HuH-7.5 (cell line): ENCODE data around the gene CADM1.

ENCODE experiments used
- DNase-seq: peaks from one replicate; pipeline ENCODE4 v3.0.0; 2011; ENCODE audit warnings: low spot score

CADM1 gene

GRCh38 chr11:115398333-115399080 lies 105.7 kb downstream of the CADM1 start:
- no peak for DNase-seq

- no peak for DNase-seq
Measured at GRCh38 chr11:115396533-115396932, 107.7 kb downstream of the CADM1 start.

GRCh38 chr11:115393950-115394349 lies 110.3 kb downstream of the CADM1 start:
- no peak for DNase-seq

- DNase-seq = no peak
Measured at GRCh38 chr11:115391598-115391997, 112.6 kb downstream of the CADM1 start.

GRCh38 chr11:115391160-115391559 lies 113.1 kb downstream of the CADM1 start:
- no peak for DNase-seq

GRCh38 chr11:115390441-115390840 lies 113.8 kb downstream of the CADM1 start:
- DNase-seq = no peak

GRCh38 chr11:115389790-115390189 lies 114.4 kb downstream of the CADM1 start:
- DNase-seq = no peak

GRCh38 chr11:115385226-115385625 lies 119.0 kb downstream of the CADM1 start:
- DNase-seq = no peak

GRCh38 chr11:115384236-115384635 lies 120.0 kb downstream of the CADM1 start:
- no peak for DNase-seq

GRCh38 chr11:115383431-115383830 lies 120.8 kb downstream of the CADM1 start:
- DNase-seq = no peak

- DNase-seq = no peak
Measured at GRCh38 chr11:115379528-115379927, 124.7 kb downstream of the CADM1 start.

- no peak for DNase-seq
Measured at GRCh38 chr11:115378557-115378956, 125.7 kb downstream of the CADM1 start.

GRCh38 chr11:115377882-115378296 lies 126.3 kb downstream of the CADM1 start:
- no peak for DNase-seq

- DNase-seq = no peak
Measured at GRCh38 chr11:115368616-115369015, 135.6 kb downstream of the CADM1 start.

GRCh38 chr11:115366826-115367225 lies 137.4 kb downstream of the CADM1 start:
- no peak for DNase-seq

- no peak for DNase-seq
Measured at GRCh38 chr11:115365907-115366306, 138.3 kb downstream of the CADM1 start.

GRCh38 chr11:115364896-115365295 lies 139.3 kb downstream of the CADM1 start:
- DNase-seq = no peak

- DNase-seq = no peak
Measured at GRCh38 chr11:115363921-115364320, 140.3 kb downstream of the CADM1 start.

- DNase-seq = no peak
Measured at GRCh38 chr11:115363426-115363825, 140.8 kb downstream of the CADM1 start.

- DNase-seq = no peak
Measured at GRCh38 chr11:115362997-115363396, 141.2 kb downstream of the CADM1 start.

- no peak for DNase-seq
Measured at GRCh38 chr11:115361025-115361424, 143.2 kb downstream of the CADM1 start.

GRCh38 chr11:115360186-115360824 lies 143.9 kb downstream of the CADM1 start:
- no peak for DNase-seq

GRCh38 chr11:115357066-115357465 lies 147.1 kb downstream of the CADM1 start:
- no peak for DNase-seq
